Putamen (tissue), 1 donor: ENCODE results near the gene SLC37A4.
A peak's percentile ranks its signal among the peaks of the same experiment; 100 is the strongest.
"Not testable (repeated sequence)": the region's sequence is repeated elsewhere in the genome, so short reads cannot be mapped to it uniquely, and the experiment has no call there.

Experiments
- DNase-seq: peaks from one replicate; pipeline ENCODE4 v3.0.0-alpha.2; 2016; ENCODE audit warnings: low spot score

The SLC37A4 gene

DNA sequence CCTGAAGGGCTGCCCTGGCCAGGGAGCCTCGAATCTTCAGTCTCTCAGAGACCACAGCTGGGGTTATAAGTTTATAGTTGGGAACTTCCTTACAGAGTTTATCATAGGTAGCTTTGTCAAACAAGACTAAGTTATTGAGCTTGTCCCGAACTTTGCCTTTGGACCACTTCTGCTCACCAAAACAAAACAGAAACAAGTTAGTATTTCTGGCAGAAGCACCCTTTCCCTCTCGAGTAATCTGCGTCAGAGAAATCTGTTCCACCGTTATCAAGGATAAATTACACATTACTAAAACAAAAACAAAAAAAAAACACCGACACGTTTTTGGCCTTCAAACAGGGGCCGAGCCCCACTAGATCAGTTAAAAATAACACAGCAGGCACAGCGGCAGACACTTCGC, 13.3 kb downstream of the SLC37A4 start:
- DNase-seq = not testable (repeated sequence)

DNA sequence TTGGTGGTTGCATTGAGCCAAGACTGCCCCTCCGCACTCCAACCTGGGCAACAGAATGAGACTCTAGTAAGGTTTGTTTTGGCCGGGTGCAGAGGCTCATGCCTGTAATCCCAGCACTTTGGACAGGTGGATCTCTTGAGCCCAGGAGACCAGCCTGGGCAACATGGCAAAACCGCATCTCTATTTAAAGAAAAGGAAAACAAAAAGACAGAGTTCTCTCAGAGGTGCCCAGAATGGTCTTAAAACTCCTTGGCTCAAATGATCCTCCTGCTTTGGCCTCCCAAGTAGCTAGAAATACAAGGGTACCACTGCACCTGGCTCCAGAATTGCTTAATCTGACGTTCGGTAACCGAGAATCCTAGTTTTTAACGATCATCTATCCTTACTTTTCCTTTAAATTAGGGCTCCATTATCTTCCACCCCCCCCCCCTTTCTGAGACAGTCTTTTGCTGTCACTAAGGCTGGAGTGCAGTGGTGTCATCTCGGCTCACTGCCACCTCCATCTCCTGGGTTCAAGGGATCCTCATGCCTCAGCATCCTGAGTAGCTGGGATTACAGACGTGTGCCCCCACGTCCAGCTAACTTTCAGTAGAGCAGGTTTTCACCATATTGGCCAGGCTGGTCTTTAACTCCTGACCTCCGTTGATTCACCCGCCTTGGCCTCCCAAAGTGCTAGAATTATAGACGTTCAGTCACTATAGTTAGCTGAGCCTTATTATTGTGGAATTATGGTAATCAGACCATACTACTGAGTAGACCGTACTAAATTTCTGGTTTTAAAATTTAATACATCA, 14.3 kb downstream of the SLC37A4 start:
- no peak for DNase-seq

GRCh38 chr11:119015054-119015611, 15.5 kb downstream of the SLC37A4 start:
- no peak for DNase-seq

GRCh38 chr11:119014209-119014924, 16.3 kb downstream of the SLC37A4 start:
- no peak for DNase-seq

DNA sequence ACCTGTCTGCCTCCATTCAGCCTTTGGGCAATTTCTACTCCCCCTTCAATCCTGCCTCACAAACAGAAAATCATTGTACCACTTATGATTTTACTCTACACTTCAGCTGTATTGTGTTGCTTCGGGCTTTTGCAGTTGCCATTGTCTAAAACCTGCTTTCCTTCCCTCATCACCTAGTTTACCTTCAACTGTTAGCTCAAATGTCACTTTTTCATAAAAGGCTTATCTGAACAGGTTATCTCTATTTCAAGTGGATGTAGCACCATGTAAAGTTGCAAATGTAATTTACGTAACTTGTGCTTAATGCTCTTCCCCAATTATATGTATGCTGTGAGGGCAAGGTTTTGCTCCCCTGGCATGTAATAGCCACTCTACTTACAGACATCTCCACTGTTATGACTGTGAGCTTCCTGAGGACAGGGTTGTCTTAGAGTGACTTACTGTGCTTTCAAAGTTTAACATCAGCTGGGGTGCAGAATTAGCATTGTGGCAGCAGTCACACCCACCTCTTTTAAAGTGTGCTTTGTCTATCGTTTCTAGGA, 18.0 kb downstream of the SLC37A4 start:
- DNase-seq = no peak

GRCh38 chr11:119011476-119012053, 19.1 kb downstream of the SLC37A4 start:
- no peak for DNase-seq

DNA sequence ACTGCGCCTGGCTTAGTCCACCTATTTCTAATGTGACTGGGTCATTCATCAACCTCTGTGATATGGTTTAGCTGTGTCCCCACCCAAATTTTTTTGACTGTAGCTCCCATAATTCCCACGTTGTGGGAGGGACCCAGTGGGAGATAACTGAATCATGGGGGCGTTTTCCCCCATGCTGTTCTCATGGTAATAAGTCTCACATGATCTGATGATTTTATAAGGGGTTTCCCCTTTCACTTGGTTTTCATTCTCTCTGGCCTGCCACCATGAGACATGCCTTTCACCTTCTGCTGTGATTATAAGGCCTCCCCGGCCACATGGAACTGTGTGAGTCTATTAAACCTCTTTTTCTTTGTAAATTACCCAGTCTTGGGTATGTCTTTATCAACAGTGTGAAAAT, 24.0 kb downstream of the SLC37A4 start:
- DNase-seq = no peak

- no peak for DNase-seq
Measured at GRCh38 chr11:119000906-119001305, 29.8 kb downstream of the SLC37A4 start.

GRCh38 chr11:118998822-118999221, 31.9 kb downstream of the SLC37A4 start:
- DNase-seq = no peak

DNA sequence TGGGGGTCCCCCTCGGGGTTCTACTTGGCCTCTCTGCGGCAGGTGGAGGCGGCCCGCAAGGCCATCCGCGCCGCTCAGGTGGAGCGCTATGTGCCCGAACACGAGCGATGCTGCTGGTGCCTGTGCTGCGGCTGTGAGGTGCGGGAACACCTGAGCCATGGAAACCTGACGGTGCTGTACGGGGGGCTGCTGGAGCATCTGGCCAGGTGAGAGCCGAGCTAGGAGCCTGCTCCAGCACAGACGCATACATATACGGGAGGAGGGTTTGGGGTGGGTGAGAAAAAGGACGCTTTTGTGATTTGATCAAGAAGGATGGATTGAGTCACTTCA, 32.3 kb downstream of the SLC37A4 start:
- no peak for DNase-seq

GRCh38 chr11:118997627-118998387, 32.9 kb downstream of the SLC37A4 start, which contains the start of gene CENATAC:
TSS of gene CENATAC (plus strand) at chr11:118998138. CDS start at chr11:118998198, 60 bp downstream.
- peak; percentile 97 for DNase-seq

DNA sequence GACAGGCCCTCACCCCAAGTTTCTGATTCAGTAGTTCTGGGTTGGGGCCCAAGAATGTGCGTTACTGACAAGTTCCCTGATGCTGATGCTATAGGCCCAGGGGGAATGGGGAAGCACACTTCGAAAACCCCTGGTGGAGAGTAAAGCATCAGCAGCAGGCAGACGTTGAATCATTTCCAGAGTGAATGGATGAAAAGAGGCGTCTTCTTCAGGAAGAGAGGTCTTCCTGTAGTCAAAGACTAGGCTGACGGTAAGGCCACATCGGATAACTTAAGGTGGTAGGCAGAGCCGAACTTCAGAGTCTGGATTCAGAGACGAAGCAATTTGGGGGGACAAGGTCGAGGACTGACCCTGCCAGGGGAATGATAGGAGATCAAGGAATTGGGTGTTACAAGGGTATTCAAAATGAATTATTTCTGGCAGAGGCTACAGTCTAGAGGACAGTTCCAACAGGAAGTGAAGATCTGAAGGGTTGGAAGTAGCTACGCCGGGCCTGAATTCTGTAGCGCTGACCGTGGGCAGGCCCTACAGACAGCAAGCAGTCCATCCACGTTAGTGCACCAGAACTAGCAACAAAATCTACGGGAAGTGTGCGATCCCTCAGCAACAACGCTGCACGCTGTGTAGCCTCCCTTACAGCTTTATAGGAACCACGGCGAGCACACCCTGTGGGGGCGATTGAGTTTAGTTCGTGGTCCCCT, 33.6 kb downstream of the SLC37A4 start:
- DNase-seq = peak; percentile 12

- DNase-seq = not testable (repeated sequence)
Measured at GRCh38 chr11:118991486-118992038, 39.1 kb downstream of the SLC37A4 start.

DNA sequence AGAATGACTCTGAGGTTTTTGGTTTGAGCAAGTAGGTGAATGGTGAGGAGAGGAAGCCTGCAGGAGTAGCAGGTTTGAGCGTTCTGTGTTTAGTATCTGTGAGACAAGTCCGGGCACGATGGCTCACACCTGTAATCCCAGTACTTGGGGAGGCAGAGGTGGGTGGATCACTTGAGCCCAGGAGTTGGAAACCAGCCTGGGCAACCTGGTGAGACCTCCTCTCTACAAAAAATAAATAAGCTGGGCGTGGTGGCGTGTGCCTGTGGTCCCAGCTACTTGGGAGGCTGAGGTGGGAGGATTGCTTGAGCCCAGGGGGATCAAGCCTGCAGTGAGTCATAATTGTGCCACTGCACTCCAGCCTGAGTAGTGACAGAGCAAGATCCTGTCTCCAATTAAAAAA, 42.4 kb downstream of the SLC37A4 start:
- no peak for DNase-seq

DNA sequence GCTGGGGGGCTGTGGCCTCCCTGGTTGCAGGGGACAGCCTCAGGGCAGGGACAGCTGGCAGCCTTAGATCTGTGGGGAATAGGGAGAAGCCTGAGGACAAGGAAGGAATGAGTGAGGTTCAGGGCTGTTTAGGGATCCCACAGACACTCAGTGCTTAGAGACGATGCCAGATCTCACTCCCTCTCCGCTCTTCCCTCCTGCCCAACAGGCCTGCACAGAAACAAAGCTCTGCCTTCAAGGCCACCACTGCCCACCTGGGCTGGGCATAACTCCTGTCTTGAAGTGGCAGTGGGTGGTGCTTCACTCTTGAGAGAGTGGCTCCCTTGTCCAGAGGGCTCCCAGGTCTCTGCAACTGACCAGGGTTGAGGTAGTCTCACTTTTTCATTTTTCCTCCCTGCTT, 45.9 kb downstream of the SLC37A4 start:
- no peak for DNase-seq

- not testable (repeated sequence) for DNase-seq
Measured at GRCh38 chr11:118984337-118984736, 46.3 kb downstream of the SLC37A4 start.

- no peak for DNase-seq
Measured at GRCh38 chr11:118980191-118980881, 50.3 kb downstream of the SLC37A4 start.

DNA sequence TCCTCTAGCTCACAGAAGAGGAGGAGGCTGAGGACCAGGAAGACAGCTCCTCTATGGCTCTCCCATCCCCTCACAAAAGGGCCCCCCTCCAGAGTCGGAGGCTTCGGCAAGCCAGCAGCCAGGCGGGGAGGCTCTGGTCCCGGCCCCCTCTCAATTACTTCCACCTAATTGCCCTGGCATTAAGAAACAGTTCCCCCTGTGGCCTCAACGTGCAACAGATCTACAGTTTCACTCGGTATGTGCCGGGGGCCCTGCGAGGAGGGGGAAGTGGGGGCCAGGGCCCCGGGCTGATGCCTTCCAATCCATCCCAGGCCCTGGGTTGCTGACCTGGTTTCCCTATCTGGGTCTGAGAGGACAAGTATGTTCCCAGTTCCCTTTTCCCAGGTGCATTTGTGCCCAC, 51.2 kb downstream of the SLC37A4 start:
- DNase-seq = no peak

GRCh38 chr11:118975771-118976709, 54.6 kb downstream of the SLC37A4 start:
- no peak for DNase-seq
